Activated T-helper 1 cell treated with anti-CD3 and anti-CD28 coated beads, Interleukin-2, amount 50 U/mL, for 16 hours (primary cell): ENCODE measurements around the gene ABHD4.
A peak's percentile ranks its signal among the peaks of the same experiment; 100 is the strongest.
"Not testable (repeated sequence)": the region's sequence is repeated elsewhere in the genome, so short reads cannot be mapped to it uniquely, and the experiment has no call there.

Experiments
- DNase-seq, 2 donors: peaks; one replicate each; pipeline ENCODE4 v3.0.0-alpha.2; 2020; ENCODE audit warnings: low read depth in 1 of 2, low spot score in 1 of 2

Gene ABHD4

GRCh38 chr14:22561366-22561660, 36.8 kb upstream of the ABHD4 start:
- no peak for DNase-seq

- peak in 1 of 2 donors; percentile 56 for DNase-seq
These were observed 36.2 kb upstream of the ABHD4 start for GRCh38 chr14:22561661-22562579.

- DNase-seq: no peak
These were observed 34.1 kb upstream of the ABHD4 start for GRCh38 chr14:22563987-22564386.

GRCh38 chr14:22564463-22564862, 33.6 kb upstream of the ABHD4 start:
- no peak for DNase-seq

GRCh38 chr14:22565391-22565945, 32.6 kb upstream of the ABHD4 start:
- no peak for DNase-seq

- DNase-seq: not testable (repeated sequence)
These were observed 31.8 kb upstream of the ABHD4 start for GRCh38 chr14:22566266-22566665.

- no peak for DNase-seq
These were observed 31.3 kb upstream of the ABHD4 start for GRCh38 chr14:22566845-22567244.

- DNase-seq: no peak
These were observed 30.7 kb upstream of the ABHD4 start for GRCh38 chr14:22567437-22567836.

- DNase-seq: no peak
These were observed 28.9 kb upstream of the ABHD4 start for GRCh38 chr14:22569106-22569736.

- no peak for DNase-seq
These were observed 28.4 kb upstream of the ABHD4 start for GRCh38 chr14:22569737-22570131.

- peak in 1 of 2 donors; percentile 72 for DNase-seq
These were observed 27.8 kb upstream of the ABHD4 start for GRCh38 chr14:22570132-22570949.

GRCh38 chr14:22572562-22573058, 25.5 kb upstream of the ABHD4 start:
- no peak for DNase-seq

- DNase-seq: no peak
These were observed 24.3 kb upstream of the ABHD4 start for GRCh38 chr14:22573804-22574203.

- DNase-seq: no peak
These were observed 20.7 kb upstream of the ABHD4 start for GRCh38 chr14:22577334-22577908.

GRCh38 chr14:22579236-22579635, 18.9 kb upstream of the ABHD4 start:
- DNase-seq: no peak

- DNase-seq: no peak
These were observed 18.2 kb upstream of the ABHD4 start for GRCh38 chr14:22579881-22580280.

- DNase-seq: no peak
These were observed 17.5 kb upstream of the ABHD4 start for GRCh38 chr14:22580625-22581024.

GRCh38 chr14:22583994-22584393, 14.1 kb upstream of the ABHD4 start:
- DNase-seq: no peak

- no peak for DNase-seq
These were observed 10.9 kb upstream of the ABHD4 start for GRCh38 chr14:22587247-22587646.

- not testable (repeated sequence) for DNase-seq
These were observed 10.2 kb upstream of the ABHD4 start for GRCh38 chr14:22587677-22588422.
